GM19438 (cell line): ENCODE results near the gene SLC38A2.
"Not testable (repeated sequence)": the region's sequence is repeated elsewhere in the genome, so short reads cannot be mapped to it uniquely, and the experiment has no call there.

Experiments
- ATAC-seq: cut with Tn5 transposase; IDR thresholded peaks from one replicate; pipeline ENCODE4 v1.9.1; 2021; ENCODE audit warnings: low read depth; ENCODE audit not compliant: unreplicated experiment

SLC38A2 gene

DNA sequence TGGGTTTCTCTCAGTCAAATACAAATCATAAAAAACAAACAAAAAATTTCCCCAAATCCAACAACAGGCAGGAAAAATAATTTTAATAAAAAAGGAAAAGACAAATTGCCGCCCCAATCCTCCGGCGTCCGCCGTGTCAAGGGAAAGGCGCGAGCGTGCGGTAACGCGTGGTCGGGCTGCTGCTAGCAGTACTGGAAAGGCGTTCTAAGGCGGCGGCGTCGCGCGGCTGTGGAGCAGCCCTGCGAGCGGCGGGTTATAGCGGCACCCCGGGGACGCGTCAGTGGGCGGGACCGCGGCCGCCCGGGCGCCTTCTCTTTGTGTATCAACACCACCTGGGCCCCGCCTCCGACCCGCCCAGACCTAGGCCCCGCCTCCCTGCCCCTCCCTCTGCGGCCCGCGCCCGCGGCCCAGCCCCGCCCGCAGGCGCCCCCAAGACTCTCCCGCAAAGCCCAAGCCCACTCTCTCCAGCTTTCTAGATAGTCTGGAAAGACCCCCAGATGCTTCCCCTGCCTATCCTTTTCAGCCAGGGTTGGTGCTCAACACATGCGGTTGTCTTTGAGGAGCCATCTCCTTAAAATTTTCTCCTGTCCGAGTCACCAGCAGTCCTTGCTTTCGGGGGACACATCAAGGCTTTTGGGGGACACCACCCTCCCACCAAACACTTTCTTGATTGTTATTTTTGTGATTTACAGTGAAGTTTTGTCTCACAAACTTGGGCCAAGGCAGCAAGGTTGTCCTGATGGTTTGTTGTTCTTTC is at the start of gene SLC38A2:
Gene SLC38A2, minus strand, starts transcription at position 230 of the 757 bp plus-strand sequence. CDS start 1,480 bp downstream, outside the sequence.
- peak; percentile 69 for ATAC-seq

DNA sequence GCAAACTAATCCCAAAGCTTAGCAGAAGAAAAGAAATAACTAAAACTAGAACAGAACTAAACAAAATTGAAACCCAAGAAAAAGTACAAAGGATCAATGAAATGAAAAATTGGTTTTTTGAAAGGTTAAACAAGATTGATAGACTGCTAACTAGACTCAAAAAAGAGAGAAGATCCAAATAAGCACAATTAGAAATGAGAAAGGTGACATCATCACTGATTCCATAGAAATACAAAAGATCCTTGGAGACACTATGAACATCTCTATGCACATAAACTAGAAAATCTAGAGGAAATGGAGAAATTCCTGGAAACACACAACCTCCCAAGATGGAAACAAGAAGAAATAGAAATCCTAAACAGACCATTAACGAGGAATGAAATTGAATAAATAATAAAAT is 47.1 kb upstream of the SLC38A2 start:
- no peak for ATAC-seq

DNA sequence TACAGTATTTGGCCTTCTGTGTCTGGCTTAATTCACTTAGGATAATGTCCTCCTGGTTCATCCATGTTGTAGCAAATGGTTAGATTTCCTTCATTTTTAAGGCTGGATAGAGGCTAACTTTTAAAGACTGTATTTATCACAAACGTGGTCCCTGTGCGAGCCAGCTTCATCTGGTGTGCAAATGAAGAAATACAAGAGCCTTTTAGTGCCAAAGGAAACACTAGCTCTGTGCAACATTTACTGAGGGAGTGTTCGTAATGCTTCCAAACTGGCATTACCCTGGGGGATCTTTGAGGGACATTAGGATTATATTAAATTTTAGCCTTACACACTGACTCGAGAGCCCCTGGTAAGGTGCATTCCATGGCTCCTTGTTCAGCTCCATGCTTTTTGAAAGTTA is 43.0 kb upstream of the SLC38A2 start:
- ATAC-seq: no peak

DNA sequence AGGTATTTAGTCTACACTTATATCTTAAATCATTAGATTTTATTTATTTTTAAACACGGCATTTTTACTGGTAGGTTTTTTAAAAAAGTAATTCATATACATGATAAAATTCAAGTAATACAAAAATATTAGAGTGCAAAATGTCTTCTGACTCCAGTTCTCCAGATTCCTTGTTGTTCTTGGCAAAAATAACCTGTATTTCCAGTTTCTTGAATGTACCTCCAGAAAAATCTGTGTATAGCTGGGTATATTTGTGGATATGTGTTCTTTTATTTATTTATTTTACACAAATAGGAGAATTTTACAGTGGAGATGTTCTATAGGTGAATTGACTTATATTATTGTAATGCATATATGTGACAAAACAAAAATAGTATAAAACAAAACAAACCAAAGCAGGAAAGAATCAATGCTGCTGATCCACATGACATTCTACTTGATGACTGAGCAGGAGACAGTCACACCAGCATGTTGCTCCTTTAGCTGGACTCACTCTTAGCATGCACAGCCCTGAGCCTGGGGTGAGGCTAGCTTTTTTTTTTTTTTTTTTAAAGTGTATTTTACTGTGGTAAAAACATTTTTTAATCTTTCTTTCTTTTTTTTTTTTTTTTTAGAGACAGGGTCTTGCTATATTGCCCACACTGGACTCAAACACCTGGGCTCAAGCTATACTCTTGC is 42.2 kb upstream of the SLC38A2 start:
- no peak for ATAC-seq

DNA sequence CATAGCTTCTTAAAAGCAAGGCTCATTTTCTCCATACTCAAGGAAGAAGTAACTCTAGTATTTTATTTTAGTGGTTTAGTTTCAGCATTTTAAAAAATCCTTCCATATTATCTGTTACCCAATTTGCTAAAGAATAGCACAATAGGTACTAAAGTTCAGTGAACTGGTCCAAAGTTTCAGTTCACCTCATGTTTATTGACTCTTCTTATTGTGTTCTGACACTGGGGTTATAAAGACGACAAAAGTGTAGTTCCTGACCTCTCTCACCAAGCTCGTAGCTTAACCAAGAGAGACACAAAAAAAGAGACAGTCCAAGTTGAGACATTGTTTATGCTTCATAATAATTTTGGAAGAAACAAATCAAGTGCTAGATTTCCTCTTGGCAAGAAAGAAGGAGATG is 40.8 kb upstream of the SLC38A2 start:
- ATAC-seq: no peak

DNA sequence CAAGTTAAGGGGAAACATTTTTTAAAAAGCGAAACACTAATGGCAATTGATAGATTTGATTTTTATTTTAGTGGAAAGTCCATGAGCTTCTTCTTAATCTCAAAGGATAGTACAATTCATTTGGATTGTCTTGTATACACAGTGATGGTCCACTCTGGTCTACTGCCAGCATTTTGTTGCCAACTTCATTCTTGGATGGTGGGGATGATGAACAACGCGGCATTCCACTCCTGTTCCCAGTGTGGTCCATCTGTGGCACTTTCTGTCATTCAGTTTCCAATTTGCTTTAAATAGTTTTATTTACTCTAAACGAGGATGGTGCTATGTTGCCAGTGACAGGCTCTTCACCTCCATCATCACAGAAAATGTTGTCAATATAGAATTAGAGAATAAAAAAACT is 40.3 kb upstream of the SLC38A2 start:
- no peak for ATAC-seq

DNA sequence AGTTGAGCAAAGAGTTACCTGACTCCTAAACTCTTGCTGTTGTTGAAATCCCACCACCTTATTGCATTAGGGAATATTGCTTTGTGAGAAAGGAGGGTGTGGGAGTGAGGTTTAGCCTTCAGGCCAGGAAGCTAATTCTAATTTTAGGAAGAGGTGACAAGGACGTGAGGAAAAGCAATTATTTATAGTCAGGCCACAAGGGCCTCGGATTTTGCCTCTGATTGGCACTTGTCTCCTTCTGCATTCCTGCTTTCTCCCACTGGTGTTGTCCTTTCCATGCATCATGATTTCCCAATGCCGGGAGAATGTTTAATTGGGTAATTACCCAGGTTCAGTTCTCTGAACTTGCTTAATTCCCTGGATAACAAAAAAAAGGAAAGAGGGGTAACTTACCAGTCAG is 37.9 kb upstream of the SLC38A2 start:
- no peak for ATAC-seq

DNA sequence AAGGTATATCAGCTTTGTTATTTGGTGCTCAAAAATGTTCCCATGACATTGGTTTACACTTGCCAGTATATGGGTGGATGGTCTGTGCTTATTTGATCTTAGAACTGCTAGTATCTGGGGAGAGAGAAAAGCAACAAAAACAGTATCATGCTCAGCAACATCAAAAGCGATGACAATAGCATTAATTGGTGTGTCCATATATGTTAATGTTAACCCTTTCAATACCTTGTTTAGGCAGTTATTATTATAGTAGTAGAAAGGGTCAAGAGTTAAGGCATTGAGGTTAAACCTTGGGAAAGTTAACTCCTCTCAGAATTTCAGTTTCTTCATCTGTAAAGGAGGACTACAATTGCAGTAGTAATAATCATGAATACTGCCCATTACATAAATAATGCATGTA is 37.4 kb upstream of the SLC38A2 start:
- no peak for ATAC-seq

DNA sequence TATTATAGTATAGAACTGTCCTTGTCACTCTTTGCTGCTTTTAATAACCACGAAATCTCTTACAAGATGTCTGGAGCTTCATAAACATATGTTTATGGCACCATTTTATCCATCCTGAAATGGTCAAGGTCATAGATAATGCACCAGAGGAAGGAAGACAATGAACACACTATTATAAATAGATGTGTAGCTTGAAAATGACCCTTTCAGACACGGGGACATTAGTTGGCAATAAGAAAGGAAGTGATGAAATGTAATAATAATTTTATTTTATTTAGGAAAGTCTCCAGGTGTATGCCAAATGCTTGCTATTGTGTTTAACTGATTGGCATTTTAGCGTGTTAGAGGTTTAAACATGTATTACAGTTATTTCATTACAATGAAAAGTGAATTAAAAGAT is 36.8 kb upstream of the SLC38A2 start:
- ATAC-seq: no peak

DNA sequence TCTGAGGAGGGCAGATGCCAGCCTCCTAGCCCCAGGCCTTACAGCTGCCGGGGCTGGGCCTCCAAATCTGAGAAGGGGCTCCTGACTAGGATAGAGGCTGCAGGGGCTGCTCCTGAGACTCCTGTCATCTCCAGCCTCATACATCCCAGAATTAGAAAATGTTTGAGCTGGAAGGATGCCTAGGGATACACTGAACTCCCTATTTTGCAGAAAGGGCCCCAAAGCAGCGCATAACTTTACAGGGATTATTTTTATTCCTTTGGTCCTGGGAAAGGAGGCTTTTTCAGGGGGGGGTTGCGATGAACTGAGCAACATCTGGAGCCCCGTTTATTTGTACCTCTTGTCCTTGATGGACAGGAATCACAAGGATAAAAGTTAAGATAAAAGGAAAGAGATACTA is 35.9 kb upstream of the SLC38A2 start:
- no peak for ATAC-seq

DNA sequence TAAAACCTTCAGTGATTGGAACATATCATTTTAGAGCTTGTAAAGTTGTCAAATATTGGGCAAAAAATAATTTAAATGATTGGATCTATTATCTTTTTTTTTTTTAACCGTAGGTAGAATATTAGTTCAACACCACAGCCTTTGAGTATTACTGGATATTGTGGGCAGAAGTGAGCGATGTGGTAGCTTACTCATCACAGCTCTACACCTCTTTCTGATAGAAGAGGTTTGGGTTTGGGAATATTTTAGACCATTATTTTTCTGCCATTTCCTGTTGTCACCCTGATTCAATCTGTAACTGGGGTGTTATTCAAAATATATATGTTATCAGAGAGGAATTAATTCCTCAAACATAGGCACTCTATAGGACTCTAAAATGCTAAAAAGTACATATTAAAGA is 34.8 kb upstream of the SLC38A2 start:
- ATAC-seq: no peak

DNA sequence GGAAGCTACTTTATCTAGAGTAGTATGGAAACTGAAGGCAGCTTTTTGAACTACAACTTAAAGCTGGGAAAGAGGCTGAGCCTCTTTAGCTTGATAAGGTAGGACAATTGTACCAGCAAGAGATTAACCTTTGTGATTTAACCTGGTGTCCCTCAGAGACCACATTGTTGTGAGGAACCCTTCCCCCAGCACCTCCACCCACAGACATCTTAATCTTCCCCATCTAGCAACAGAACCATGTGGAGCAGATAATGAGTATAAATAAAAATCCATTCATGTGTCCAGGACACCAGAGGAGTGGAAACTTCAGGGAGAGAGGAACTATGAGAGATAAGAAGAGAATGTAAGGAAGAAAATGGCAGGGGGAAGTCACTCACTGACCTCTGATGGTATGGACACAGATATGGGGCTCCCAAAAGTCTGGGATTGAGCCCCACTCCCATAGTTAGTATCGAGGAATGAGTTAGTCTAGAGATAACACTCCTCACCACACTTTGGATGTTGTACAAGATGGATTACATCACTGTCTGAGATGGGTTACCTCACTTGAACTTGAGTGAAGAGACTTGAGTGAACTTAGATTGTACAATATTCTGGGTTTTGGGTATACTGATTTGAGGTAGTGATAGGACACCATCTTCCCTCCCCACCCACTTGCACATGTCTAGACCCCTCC is 33.9 kb upstream of the SLC38A2 start:
- no peak for ATAC-seq

DNA sequence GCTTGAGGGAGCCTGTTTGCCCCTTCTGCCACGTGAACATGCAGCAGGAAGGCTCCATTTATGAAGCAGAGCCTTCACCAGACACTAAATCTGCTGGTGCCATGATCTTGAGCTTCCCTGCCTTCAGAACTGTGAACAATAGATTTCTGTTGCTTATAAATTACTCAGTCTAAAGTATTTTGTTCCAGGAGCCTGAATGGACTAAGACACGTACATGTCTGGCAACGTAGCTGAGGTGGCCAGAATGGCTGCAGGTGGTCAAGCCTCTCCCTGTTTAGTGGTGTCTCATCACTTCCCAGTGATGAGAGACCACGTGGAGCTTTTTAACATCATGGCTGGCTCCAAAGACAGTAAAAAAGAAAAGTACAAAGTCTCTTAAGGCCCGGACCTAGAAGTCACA is 32.2 kb upstream of the SLC38A2 start:
- no peak for ATAC-seq

DNA sequence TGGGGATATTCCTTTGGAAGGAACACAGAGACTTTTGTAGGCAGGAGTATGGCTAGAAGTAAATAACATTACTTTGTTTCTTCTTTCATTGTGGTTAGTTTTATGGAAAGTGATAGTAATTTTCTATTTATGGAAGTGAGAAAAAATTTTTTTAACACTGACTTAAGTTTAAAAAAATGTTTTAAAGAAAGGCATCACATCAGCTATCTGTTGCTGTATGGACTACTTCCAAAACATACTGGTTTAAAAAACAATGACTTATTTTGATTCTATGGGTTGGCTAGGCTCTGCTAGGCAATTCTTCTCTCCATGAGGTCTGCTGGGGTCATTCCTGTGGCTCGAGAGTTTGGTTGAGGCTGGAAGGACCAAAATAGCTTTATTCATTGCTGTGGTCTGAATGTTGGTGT is 31.7 kb upstream of the SLC38A2 start:
- ATAC-seq: no peak

DNA sequence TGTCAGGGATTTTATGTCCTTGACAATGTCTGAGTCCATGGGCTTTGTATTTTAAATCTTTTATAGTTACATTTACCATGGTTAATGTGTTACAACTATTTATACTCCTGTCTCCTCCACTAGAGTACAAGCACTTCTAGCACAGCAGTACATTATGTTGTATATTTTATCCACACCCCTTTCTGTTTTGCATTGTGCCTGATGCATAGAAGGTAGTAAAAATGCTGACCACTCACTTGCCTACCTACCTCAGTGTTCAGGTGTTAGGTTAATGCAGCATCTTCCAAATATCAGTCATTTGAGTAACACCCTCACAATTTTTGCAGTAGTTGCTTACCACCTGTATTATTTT is 31.1 kb upstream of the SLC38A2 start:
- ATAC-seq: no peak

DNA sequence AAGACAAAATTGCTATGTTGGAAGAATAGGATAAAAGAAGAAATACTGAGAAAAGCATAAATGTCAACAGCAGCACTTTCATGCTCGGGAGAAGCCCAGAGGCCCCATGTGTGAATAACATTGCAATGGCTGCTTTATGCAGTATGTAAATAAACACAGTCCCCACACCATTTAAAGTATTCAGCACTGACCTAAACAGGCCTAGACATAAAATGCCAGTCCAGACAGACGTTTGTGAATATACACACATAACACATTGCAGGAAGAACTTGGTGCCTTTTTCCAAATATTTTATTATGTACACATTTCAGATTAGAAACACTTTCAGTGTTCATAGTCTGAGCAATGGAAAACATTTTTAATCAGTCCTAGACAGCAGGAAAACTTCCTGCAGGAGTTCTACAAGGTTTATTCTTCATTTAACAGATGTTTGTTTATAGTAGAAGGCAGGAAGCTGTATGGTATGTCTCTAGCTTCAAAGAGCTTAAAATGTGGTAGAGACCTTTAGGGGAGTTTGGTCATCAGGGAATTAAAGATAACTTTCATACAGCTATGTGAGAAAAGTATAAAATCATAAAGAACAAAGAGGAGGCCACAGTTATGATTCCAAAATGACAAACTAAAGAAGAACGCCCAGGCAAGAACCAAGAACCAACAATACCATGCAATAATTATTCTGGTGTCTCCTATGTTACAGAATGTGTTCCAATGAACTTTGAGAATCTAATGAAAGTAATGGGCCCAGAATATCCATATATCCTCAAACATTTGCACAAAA is 30.6 kb upstream of the SLC38A2 start:
- no peak for ATAC-seq

DNA sequence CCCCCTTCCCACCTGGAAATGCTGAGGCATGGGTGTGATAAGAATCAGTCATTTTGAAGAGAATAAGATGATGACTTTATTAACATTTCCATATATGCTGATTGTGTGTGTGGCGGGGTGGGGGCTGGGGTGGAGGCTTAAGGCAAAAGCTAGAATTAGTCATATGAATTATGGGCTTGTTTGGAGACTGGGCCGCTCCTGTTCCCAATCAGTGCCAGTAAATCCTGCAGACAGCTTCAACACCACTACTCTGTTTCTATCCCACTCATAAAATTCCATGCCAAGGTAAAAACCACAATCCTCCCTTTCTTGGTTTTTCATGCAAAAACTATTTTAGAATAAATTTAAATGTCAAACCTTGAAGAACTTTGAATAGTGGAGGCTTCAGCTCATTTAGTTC is 29.9 kb upstream of the SLC38A2 start:
- no peak for ATAC-seq

DNA sequence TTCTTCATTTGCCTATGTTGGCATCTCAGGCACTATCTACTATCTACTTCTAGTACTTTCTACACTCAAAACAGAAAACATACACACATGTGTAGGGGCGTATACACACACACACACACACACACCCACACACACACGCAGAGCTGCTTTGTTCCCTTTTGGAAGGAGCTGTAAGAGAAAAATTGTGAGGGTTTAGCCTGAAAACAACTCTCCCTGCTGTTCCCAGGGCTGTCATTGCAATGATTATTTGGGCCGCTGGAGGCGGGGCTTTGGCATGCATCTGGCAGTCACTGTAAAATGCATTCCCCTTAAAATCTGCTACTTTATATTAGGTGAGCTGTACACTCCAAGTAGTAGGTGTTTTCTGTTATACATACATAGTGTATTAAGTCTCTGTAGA is 29.1 kb upstream of the SLC38A2 start:
- ATAC-seq: no peak

DNA sequence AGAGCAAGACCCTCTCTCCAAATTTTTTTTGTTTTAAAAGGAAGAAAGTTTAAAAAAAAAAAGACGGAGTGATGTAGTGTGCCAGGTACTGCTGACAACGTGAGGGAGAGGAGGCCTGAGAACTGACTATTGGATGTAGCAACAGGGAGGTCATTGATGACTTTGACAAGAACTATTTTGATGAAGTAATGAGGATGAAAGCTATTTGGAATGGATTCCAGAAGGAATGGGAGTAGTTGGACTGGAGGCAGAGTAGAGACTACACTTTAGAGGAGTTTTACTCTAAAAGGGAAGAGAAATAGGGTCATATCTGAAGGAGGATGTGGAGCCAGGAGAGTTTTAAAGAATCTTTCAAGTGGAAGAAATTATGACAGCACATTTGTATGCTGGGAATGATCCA is 27.8 kb upstream of the SLC38A2 start:
- no peak for ATAC-seq

DNA sequence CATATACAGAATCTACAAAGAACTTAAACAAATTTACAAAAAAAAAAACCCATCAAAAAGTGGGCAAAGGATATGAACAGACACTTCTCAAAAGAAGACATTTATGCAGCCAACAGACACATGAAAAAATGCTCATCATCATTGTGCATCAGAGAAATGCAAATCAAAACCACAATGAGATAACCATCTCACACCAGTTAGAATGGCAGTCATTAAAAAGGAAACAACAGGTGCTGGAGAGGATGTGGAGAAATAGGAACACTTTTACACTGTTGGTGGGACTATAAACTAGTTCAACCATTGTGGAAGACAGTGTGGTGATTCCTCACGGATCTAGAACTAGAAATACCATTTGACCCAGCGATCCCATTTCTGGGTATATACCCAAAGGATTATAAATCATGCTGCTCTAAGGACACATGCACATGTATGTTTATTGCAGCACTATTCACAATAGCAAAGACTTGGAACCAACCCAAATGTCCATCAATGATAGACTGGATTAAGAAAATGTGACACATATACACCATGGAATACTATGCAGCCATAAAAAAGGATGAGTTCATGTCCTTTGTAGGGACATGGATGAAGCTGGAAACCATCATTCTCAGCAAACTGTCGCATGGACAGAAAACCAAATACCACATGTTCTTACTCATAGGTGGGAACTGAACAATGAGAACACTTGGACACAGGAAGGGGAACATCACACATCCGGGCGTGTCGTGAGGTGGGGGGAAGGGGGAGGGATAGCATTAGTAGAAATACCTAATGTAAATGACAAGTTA is 27.1 kb upstream of the SLC38A2 start:
- not testable (repeated sequence) for ATAC-seq
